ENCODE measurements around the gene MRPL17. TPM values are rescaled to one million over a fixed set of nuclear protein-coding genes. Genes with fewer than 3 reads are reported as not detected.

Gene MRPL17
- total RNA-seq, 1 donor from 2014 or later, result 89.9 TPM

- TF ChIP-seq CTCF (IDR thresholded peaks at IDR 0.05; ENCODE audit: insufficient read depth, low read depth, low read length) (no peak), EZH2 (IDR thresholded peaks at IDR 0.05; ENCODE audit: insufficient read depth, low read length) (no peak)
- Histone ChIP-seq H3K4me1 (ENCODE audit: insufficient read depth, low read length) (no peaks in the 10 kb centered on the region), H2AFZ (ENCODE audit: low read depth, low read length) (no peak overlapping the region), H3K4me3 (ENCODE audit: insufficient read depth, low read depth, low read length) (no peak overlapping the region), H3K4me2 (ENCODE audit: low read length) (no peak overlapping the region), H3K27me3 (ENCODE audit: insufficient read depth, low read length) (no peaks in the 10 kb centered on the region), H3K9me3 (ENCODE audit: insufficient read depth, low read depth, low read length) (no peaks in the 10 kb centered on the region), H4K20me1 (ENCODE audit: insufficient read depth, low read length) (no peaks in the 10 kb centered on the region), H3K27ac (ENCODE audit: low read depth, low read length) (no peak overlapping the region), H3K79me2 (ENCODE audit: insufficient read depth, low read length) (no peaks in the 10 kb centered on the region), H3K36me3 (ENCODE audit: insufficient read depth, low read length) (no peaks in the 10 kb centered on the region), H3K9ac (ENCODE audit: low read length) (no peak overlapping the region)
- Mint-ChIP-seq H3K9me3 (ENCODE audit: unreplicated experiment) (no peaks in the 10 kb centered on the region), H3K36me3 (ENCODE audit: low read depth, unreplicated experiment) (no peaks in the 10 kb centered on the region), H3K27me3 (ENCODE audit: low read depth, unreplicated experiment) (peaks cover 5% of the 10 kb centered on the region), H3K4me1 (ENCODE audit: low read depth, unreplicated experiment) (no peaks in the 10 kb centered on the region), H3K4me3 (ENCODE audit: unreplicated experiment) (no peak overlapping the region), H3K27ac (ENCODE audit: unreplicated experiment) (no peak overlapping the region)
- DNase-seq (ENCODE audit: low read depth) (no peak), FAIRE-seq (no peak)
Measured at GRCh38 chr11:6725386-6725896, 42.3 kb upstream of the MRPL17 start.

GRCh38 chr11:6724013-6724412 is 40.9 kb upstream of the MRPL17 start:
- H3K4me3 Mint-ChIP-seq (ENCODE audit: unreplicated experiment), result no peak overlapping the region
- Histone ChIP-seq H3K9me3 (ENCODE audit: insufficient read depth, low read depth, low read length) (no peaks in the 10 kb centered on the region), H3K9ac (ENCODE audit: low read length) (no peak overlapping the region), H3K4me3 (ENCODE audit: insufficient read depth, low read depth, low read length) (no peak overlapping the region), H3K4me1 (ENCODE audit: insufficient read depth, low read length) (no peaks in the 10 kb centered on the region), H3K36me3 (ENCODE audit: insufficient read depth, low read length) (no peaks in the 10 kb centered on the region), H3K79me2 (ENCODE audit: insufficient read depth, low read length) (no peaks in the 10 kb centered on the region), H3K4me2 (ENCODE audit: low read length) (no peak overlapping the region), H3K27ac (ENCODE audit: low read depth, low read length) (no peak overlapping the region), H3K27me3 (ENCODE audit: insufficient read depth, low read length) (no peaks in the 10 kb centered on the region), H2AFZ (ENCODE audit: low read depth, low read length) (no peak overlapping the region), H4K20me1 (ENCODE audit: insufficient read depth, low read length) (no peaks in the 10 kb centered on the region)
- FAIRE-seq (no peak), DNase-seq (ENCODE audit: low read depth) (no peak)
- TF ChIP-seq CTCF (IDR thresholded peaks at IDR 0.05; ENCODE audit: insufficient read depth, low read depth, low read length) (no peak), EZH2 (IDR thresholded peaks at IDR 0.05; ENCODE audit: insufficient read depth, low read length) (no peak)
- no peak overlapping the region for H3K27ac Mint-ChIP-seq (ENCODE audit: unreplicated experiment)
- no peaks in the 10 kb centered on the region for H3K36me3 Mint-ChIP-seq (ENCODE audit: low read depth, unreplicated experiment)
- no peaks in the 10 kb centered on the region for H3K4me1 Mint-ChIP-seq (ENCODE audit: low read depth, unreplicated experiment)
- peaks cover 15% of the 10 kb centered on the region for H3K27me3 Mint-ChIP-seq (ENCODE audit: low read depth, unreplicated experiment)
- no peaks in the 10 kb centered on the region for H3K9me3 Mint-ChIP-seq (ENCODE audit: unreplicated experiment)

- no peaks in the 10 kb centered on the region for H3K27me3 ChIP-seq (ENCODE audit: insufficient read depth, low read length)
- no peak overlapping the region for H3K27ac ChIP-seq (ENCODE audit: low read depth, low read length)
- Mint-ChIP-seq H3K4me1 (ENCODE audit: low read depth, unreplicated experiment) (no peaks in the 10 kb centered on the region), H3K36me3 (ENCODE audit: low read depth, unreplicated experiment) (peaks cover 2% of the 10 kb centered on the region), H3K27me3 (ENCODE audit: low read depth, unreplicated experiment) (peaks cover 25% of the 10 kb centered on the region), H3K27ac (ENCODE audit: unreplicated experiment) (no peak overlapping the region), H3K9me3 (ENCODE audit: unreplicated experiment) (peaks cover 3% of the 10 kb centered on the region), H3K4me3 (ENCODE audit: unreplicated experiment) (no peak overlapping the region)
- H3K4me1 ChIP-seq (ENCODE audit: insufficient read depth, low read length), result no peaks in the 10 kb centered on the region
- H3K9ac ChIP-seq (ENCODE audit: low read length), result no peak overlapping the region
- no peak overlapping the region for H3K4me2 ChIP-seq (ENCODE audit: low read length)
- TF ChIP-seq CTCF (IDR thresholded peaks at IDR 0.05; ENCODE audit: insufficient read depth, low read depth, low read length) (no peak), EZH2 (IDR thresholded peaks at IDR 0.05; ENCODE audit: insufficient read depth, low read length) (no peak)
- no peak overlapping the region for H2AFZ ChIP-seq (ENCODE audit: low read depth, low read length)
- no peak for DNase-seq (ENCODE audit: low read depth)
- no peak overlapping the region for H3K4me3 ChIP-seq (ENCODE audit: insufficient read depth, low read depth, low read length)
- no peaks in the 10 kb centered on the region for H3K36me3 ChIP-seq (ENCODE audit: insufficient read depth, low read length)
- no peaks in the 10 kb centered on the region for H4K20me1 ChIP-seq (ENCODE audit: insufficient read depth, low read length)
- H3K9me3 ChIP-seq (ENCODE audit: insufficient read depth, low read depth, low read length), result no peaks in the 10 kb centered on the region
- H3K79me2 ChIP-seq (ENCODE audit: insufficient read depth, low read length), result no peaks in the 10 kb centered on the region
- FAIRE-seq, result no peak
Measured at GRCh38 chr11:6721343-6721742, 38.2 kb upstream of the MRPL17 start.

All from astrocyte (in vitro differentiated cells and primary cell).